Measurements from ENCODE around the gene YPEL3.

YPEL3 gene

DNA sequence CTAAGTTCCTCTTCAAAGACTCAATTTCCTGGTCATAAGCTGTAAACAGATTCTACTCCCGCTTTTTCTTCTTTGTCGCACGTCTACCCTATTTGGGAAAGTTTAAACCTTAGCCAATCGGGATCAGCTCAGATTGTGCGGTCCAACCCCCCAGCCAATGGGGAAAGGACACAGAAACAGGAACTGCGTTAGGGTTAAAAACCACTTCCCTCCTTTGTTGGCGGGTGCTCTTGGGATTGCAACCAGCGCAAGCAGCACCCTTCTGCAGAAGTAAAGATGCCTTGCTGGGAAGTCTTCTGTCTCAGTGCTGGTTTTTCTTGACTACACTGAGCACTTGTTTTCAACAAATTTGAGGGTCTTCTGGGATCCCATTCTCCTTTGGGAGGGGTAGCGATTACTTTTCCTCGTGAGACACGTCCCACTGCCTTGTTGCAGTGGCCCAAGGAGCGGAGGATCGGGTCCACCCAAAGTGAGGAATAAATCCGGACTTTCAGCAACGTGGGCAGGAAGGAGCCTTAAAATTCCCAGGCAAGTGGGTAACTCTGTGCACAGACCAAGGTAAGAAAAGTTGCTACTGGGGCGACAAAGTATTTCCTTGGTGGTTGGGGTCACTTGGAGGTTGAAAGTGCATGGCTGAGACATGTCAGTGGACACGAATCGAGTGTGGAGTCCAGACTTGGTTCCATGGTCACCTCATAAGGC, 1.0 kb upstream of the YPEL3 start:
- CTCF ChIA-PET = interaction anchor here (0.5 to 1.0 kb wide), 3 partner anchors 15 to 249 kb away, joined by 3 read pairs; no protein-coding TSS in a partner anchor
- Histone ChIP-seq H3K4me1 (ENCODE audit: control insufficient read depth, insufficient read depth, low read length) (no peaks in the 10 kb centered on the region), H3K9me3 (ENCODE audit: control insufficient read depth, insufficient read depth, low read depth, low read length) (no peaks in the 10 kb centered on the region), H3K4me3 (ENCODE audit: low read depth, low read length) (no peak overlapping the region), H3K36me3 (ENCODE audit: control insufficient read depth in 2 of 2, insufficient read depth in 1 of 2, low read length in 2 of 2) (peaks cover 0 to 15% of the 10 kb centered on the region in 2 experiments; a peak in 1 of 3 replicates), H3K27ac (ENCODE audit: extremely low read depth, low read depth, low read length) (no peak overlapping the region)
- POLR2A ChIA-PET = interaction anchor here (1.2 to 1.3 kb wide), 2 partner anchors 32 to 321 kb away, joined by 3 to 4 read pairs; partner anchors contain the start of gene ALDOA
- TF ChIP-seq ZNF610 (tag by site-specific recombination; IDR thresholded peaks at IDR 0.05; ENCODE audit: borderline replicate concordance) (0 out of 2 replicates have a peak, but pooled peaks have one; percentile 11), TRIM28 (IDR thresholded peaks at IDR 0.05; ENCODE audit: borderline replicate concordance, low read length) (peak; percentile 99; the same call in 1 of the 2 replicates), ZNF473 (tag by site-specific recombination; IDR thresholded peaks at IDR 0.05) (no peak), ZNF184 (tag by site-specific recombination; IDR thresholded peaks at IDR 0.05) (0 out of 2 replicates have a peak, but pooled peaks have one; percentile 0), ZNF354C (tag by site-specific recombination; IDR thresholded peaks at IDR 0.05; ENCODE audit: borderline replicate concordance, low read depth) (no peak), SETDB1 (IDR thresholded peaks at IDR 0.05; ENCODE audit: insufficient read length, low read length) (peak; percentile 100)

GRCh38 chr16:30095166-30096078, 591 bp downstream of the YPEL3 start:
- no peak overlapping the region; the same call in 1 of the 2 replicates for H3K27ac ChIP-seq (ENCODE audit: extremely low read depth, low read depth, low read length)
- no peaks in the 10 kb centered on the region for H3K4me1 ChIP-seq (ENCODE audit: control insufficient read depth, insufficient read depth, low read length)
- POLR2A ChIA-PET = interaction anchor here (1.0 to 1.2 kb wide), 3 partner anchors 300 to 322 kb away, joined by 3 read pairs; partner anchors contain the start of genes ZNF48 and ZNF771
- H3K9me3 ChIP-seq (ENCODE audit: control insufficient read depth, insufficient read depth, low read depth, low read length) = no peaks in the 10 kb centered on the region
- peak overlapping the region; percentile 58 for H3K4me3 ChIP-seq (ENCODE audit: low read depth, low read length)
- peaks cover 0 to 15% of the 10 kb centered on the region in 2 experiments; a peak in 1 of 3 replicates for H3K36me3 ChIP-seq (ENCODE audit: control insufficient read depth in 2 of 2, insufficient read depth in 1 of 2, low read length in 2 of 2)
- CTCF ChIA-PET = interaction anchor here (0.6 to 5.0 kb wide), 4 partner anchors 17 to 520 kb away, joined by 3 to 38 read pairs (median 4); partner anchors contain the start of genes DCTPP1 and GDPD3
- 0 out of 2 replicates have a peak, but pooled peaks have one; percentile 1 for TF ChIP-seq SP2 (tag by site-specific recombination; IDR thresholded peaks at IDR 0.05)
- no peak for TF ChIP-seq GFI1B (tag by site-specific recombination; IDR thresholded peaks at IDR 0.05)
- TF ChIP-seq ZSCAN5A (tag by site-specific recombination; IDR thresholded peaks at IDR 0.05) = no peak
- no peak for TF ChIP-seq BCL11B (tag by site-specific recombination; IDR thresholded peaks at IDR 0.05; ENCODE audit: low read depth)
- TF ChIP-seq ZNF530 (tag by site-specific recombination; IDR thresholded peaks at IDR 0.05; ENCODE audit: low read depth) = no peak
- peak; percentile 36 for TF ChIP-seq ZIC2 (tag by site-specific recombination; IDR thresholded peaks at IDR 0.05)
- TF ChIP-seq PATZ1 (tag by site-specific recombination; IDR thresholded peaks at IDR 0.05) = peak; percentile 38; the same call in 1 of the 2 replicates
- TF ChIP-seq, protein P1, sequence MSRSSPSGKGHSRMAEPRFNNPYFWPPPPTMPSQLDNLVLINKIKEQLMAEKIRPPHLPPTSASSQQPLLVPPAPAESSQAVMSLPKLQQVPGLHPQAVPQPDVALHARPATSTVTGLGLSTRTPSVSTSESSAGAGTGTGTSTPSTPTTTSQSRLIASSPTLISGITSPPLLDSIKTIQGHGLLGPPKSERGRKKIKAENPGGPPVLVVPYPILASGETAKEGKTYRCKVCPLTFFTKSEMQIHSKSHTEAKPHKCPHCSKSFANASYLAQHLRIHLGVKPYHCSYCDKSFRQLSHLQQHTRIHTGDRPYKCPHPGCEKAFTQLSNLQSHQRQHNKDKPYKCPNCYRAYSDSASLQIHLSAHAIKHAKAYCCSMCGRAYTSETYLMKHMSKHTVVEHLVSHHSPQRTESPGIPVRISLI (tag by site-specific recombination; IDR thresholded peaks at IDR 0.05) = no peak
- TF ChIP-seq INSM2 (tag by site-specific recombination; IDR thresholded peaks at IDR 0.05) = no peak
- no peak for TF ChIP-seq ZNF112 (tag by site-specific recombination; IDR thresholded peaks at IDR 0.05)
- peak; percentile 61 for TF ChIP-seq ZBTB8A (tag by site-specific recombination; IDR thresholded peaks at IDR 0.05)
- no peak for TF ChIP-seq ZNF654 (tag by site-specific recombination; IDR thresholded peaks at IDR 0.05; ENCODE audit: low read depth)
- no peak for TF ChIP-seq TCF7L2 (IDR thresholded peaks at IDR 0.05; ENCODE audit: borderline replicate concordance, low read depth, low read length)
- no peak for TF ChIP-seq ZBTB21 (tag by site-specific recombination; IDR thresholded peaks at IDR 0.05)
- TF ChIP-seq ZNF394 (tag by site-specific recombination; IDR thresholded peaks at IDR 0.05; ENCODE audit: borderline replicate concordance) = no peak
- TF ChIP-seq, protein P2, sequence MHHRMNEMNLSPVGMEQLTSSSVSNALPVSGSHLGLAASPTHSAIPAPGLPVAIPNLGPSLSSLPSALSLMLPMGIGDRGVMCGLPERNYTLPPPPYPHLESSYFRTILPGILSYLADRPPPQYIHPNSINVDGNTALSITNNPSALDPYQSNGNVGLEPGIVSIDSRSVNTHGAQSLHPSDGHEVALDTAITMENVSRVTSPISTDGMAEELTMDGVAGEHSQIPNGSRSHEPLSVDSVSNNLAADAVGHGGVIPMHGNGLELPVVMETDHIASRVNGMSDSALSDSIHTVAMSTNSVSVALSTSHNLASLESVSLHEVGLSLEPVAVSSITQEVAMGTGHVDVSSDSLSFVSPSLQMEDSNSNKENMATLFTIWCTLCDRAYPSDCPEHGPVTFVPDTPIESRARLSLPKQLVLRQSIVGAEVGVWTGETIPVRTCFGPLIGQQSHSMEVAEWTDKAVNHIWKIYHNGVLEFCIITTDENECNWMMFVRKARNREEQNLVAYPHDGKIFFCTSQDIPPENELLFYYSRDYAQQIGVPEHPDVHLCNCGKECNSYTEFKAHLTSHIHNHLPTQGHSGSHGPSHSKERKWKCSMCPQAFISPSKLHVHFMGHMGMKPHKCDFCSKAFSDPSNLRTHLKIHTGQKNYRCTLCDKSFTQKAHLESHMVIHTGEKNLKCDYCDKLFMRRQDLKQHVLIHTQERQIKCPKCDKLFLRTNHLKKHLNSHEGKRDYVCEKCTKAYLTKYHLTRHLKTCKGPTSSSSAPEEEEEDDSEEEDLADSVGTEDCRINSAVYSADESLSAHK (tag by site-specific recombination; IDR thresholded peaks at IDR 0.05) = no peak

Data from HEK293 (cell line).